ENCODE data around the gene SRPK2.

The SRPK2 gene

GRCh38 chr7:105097619-105098018 lies 291.1 kb downstream of the SRPK2 start (continued):
- TF ChIP-seq ZNF366 (tag by site-specific recombination; conservative IDR thresholded peaks at IDR 0.05) (peak; percentile 87), ZNF311 (tag by site-specific recombination; IDR thresholded peaks at IDR 0.05; ENCODE audit: borderline replicate concordance) (no peak), ZNF747 (tag by site-specific recombination; IDR thresholded peaks at IDR 0.05) (no peak), SP7 (tag by site-specific recombination; IDR thresholded peaks at IDR 0.05) (peak; percentile 81), ZSCAN5A (tag by site-specific recombination; IDR thresholded peaks at IDR 0.05) (0 out of 2 replicates have a peak, but pooled peaks have one; percentile 67), SP3 (tag by site-specific recombination; IDR thresholded peaks at IDR 0.05) (peak; percentile 32; the same call in 1 of the 2 replicates), ZNF449 (tag by site-specific recombination; IDR thresholded peaks at IDR 0.05) (0 out of 2 replicates have a peak, but pooled peaks have one; percentile 22), ZNF266 (tag by site-specific recombination; IDR thresholded peaks at IDR 0.05; ENCODE audit: low read depth) (no peak), ZNF660 (tag by site-specific recombination; IDR thresholded peaks at IDR 0.05) (no peak), FEZF1 (tag by site-specific recombination; IDR thresholded peaks at IDR 0.05) (peak; percentile 75), KLF8 (tag by site-specific recombination; IDR thresholded peaks at IDR 0.05) (0 out of 2 replicates have a peak, but pooled peaks have one; percentile 51), ZNF501 (tag by site-specific recombination; IDR thresholded peaks at IDR 0.05) (peak; percentile 49; the same call in 1 of the 2 replicates), PRDM6 (tag by site-specific recombination; IDR thresholded peaks at IDR 0.05) (peak; percentile 90)
- TF ChIP-seq, protein P1, sequence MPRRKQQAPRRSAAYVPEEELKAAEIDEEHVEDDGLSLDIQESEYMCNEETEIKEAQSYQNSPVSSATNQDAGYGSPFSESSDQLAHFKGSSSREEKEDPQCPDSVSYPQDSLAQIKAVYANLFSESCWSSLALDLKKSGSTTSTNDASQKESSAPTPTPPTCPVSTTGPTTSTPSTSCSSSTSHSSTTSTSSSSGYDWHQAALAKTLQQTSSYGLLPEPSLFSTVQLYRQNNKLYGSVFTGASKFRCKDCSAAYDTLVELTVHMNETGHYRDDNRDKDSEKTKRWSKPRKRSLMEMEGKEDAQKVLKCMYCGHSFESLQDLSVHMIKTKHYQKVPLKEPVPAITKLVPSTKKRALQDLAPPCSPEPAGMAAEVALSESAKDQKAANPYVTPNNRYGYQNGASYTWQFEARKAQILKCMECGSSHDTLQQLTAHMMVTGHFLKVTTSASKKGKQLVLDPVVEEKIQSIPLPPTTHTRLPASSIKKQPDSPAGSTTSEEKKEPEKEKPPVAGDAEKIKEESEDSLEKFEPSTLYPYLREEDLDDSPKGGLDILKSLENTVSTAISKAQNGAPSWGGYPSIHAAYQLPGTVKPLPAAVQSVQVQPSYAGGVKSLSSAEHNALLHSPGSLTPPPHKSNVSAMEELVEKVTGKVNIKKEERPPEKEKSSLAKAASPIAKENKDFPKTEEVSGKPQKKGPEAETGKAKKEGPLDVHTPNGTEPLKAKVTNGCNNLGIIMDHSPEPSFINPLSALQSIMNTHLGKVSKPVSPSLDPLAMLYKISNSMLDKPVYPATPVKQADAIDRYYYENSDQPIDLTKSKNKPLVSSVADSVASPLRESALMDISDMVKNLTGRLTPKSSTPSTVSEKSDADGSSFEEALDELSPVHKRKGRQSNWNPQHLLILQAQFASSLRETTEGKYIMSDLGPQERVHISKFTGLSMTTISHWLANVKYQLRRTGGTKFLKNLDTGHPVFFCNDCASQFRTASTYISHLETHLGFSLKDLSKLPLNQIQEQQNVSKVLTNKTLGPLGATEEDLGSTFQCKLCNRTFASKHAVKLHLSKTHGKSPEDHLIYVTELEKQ (tag by site-specific recombination; IDR thresholded peaks at IDR 0.05; ENCODE audit: borderline replicate concordance), result peak; percentile 32; the same call in 1 of the 2 replicates
- TF ChIP-seq, protein P2, sequence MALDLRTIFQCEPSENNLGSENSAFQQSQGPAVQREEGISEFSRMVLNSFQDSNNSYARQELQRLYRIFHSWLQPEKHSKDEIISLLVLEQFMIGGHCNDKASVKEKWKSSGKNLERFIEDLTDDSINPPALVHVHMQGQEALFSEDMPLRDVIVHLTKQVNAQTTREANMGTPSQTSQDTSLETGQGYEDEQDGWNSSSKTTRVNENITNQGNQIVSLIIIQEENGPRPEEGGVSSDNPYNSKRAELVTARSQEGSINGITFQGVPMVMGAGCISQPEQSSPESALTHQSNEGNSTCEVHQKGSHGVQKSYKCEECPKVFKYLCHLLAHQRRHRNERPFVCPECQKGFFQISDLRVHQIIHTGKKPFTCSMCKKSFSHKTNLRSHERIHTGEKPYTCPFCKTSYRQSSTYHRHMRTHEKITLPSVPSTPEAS (tag by site-specific recombination; IDR thresholded peaks at IDR 0.05), result no peak

DNA sequence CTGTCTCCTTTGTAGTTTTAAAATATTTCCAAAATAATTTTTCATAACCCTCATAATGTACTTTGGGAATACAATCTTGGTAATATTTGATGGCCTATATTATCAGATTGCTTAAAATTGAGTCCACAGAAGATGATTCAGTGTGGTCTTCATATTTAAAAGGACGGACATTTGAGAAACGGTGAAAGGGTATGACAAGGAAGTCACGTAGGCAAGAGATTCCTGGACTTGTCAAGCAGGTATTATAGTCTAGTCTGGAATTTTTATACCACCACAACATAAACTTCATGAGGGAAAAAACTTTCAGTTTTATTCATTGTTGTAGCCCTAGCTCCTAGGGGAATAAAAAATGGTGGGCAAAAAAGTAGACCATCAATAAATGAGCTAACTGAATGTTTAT lies 292.4 kb downstream of the SRPK2 start:
- Histone ChIP-seq H3K9me3 (ENCODE audit: control insufficient read depth, insufficient read depth, low read depth, low read length) (no peaks in the 10 kb centered on the region), H3K4me1 (ENCODE audit: control insufficient read depth, insufficient read depth, low read length) (peaks cover 6% of the 10 kb centered on the region; the same call in 1 of the 2 replicates), H3K4me3 (ENCODE audit: low read depth, low read length) (no peak overlapping the region), H3K36me3 (ENCODE audit: control insufficient read depth in 2 of 2, insufficient read depth in 1 of 2, low read length in 2 of 2) (peaks cover 27 to 29% of the 10 kb centered on the region in 2 experiments), H3K27ac (ENCODE audit: extremely low read depth, low read depth, low read length) (no peak overlapping the region)
- ChIA-PET CTCF (interaction anchor here (1.4 kb wide), 1 partner anchor 115 kb away, joined by 4 read pairs; no protein-coding TSS in a partner anchor), POLR2A (no interaction called here)
- TF ChIP-seq ZNF324 (tag by site-specific recombination; IDR thresholded peaks at IDR 0.05) (no peak), ZNF488 (tag by site-specific recombination; IDR thresholded peaks at IDR 0.05) (no peak), ZNF16 (tag by site-specific recombination; IDR thresholded peaks at IDR 0.05; ENCODE audit: low read depth) (no peak), ZNF785 (tag by site-specific recombination; IDR thresholded peaks at IDR 0.05) (no peak), ZNF19 (tag by site-specific recombination; IDR thresholded peaks at IDR 0.05; ENCODE audit: low read depth) (no peak), ZNF560 (tag by site-specific recombination; IDR thresholded peaks at IDR 0.05; ENCODE audit: borderline replicate concordance) (no peak), ZNF433 (tag by site-specific recombination; IDR thresholded peaks at IDR 0.05; ENCODE audit: low read depth) (no peak), ZNF654 (tag by site-specific recombination; IDR thresholded peaks at IDR 0.05; ENCODE audit: low read depth) (no peak), SP3 (tag by site-specific recombination; IDR thresholded peaks at IDR 0.05) (no peak), YY2 (tag by site-specific recombination; IDR thresholded peaks at IDR 0.05) (no peak), ZNF549 (tag by site-specific recombination; IDR thresholded peaks at IDR 0.05) (no peak), PRDM6 (tag by site-specific recombination; IDR thresholded peaks at IDR 0.05) (no peak)

Measured in HEK293 (cell line).